ENCODE data around the gene CLTRN.

Gene CLTRN

DNA sequence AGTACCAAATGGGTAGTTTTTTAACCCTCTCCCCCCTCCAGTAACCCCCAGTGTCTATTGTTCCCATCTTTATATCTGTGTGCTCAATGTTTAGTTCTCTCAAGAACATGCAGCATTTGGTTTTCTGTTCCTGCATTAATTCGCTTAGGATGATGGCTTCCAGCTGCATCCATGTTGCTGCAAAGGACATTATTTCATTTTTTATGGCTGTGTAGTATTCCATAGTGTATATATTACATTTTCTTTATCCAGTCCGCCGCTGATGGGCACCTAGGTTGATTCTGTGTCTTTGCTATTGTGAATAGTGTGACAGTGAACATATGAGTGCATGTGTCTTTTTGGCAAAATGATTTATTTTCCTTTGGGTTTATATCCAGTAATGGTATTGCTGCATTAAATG lies 31.9 kb upstream of the CLTRN start:
- no peaks in the 10 kb centered on the region for H4K20me1 ChIP-seq (ENCODE audit: insufficient read depth, low read length, poor library complexity, severe bottlenecking)
- H3F3A ChIP-seq (ENCODE audit: low read depth): no peaks in the 10 kb centered on the region
- H3K4me1 ChIP-seq (ENCODE audit: insufficient read depth, low read length, poor library complexity, severe bottlenecking): peaks cover 10% of the 10 kb centered on the region
- TF ChIP-seq, protein P1, sequence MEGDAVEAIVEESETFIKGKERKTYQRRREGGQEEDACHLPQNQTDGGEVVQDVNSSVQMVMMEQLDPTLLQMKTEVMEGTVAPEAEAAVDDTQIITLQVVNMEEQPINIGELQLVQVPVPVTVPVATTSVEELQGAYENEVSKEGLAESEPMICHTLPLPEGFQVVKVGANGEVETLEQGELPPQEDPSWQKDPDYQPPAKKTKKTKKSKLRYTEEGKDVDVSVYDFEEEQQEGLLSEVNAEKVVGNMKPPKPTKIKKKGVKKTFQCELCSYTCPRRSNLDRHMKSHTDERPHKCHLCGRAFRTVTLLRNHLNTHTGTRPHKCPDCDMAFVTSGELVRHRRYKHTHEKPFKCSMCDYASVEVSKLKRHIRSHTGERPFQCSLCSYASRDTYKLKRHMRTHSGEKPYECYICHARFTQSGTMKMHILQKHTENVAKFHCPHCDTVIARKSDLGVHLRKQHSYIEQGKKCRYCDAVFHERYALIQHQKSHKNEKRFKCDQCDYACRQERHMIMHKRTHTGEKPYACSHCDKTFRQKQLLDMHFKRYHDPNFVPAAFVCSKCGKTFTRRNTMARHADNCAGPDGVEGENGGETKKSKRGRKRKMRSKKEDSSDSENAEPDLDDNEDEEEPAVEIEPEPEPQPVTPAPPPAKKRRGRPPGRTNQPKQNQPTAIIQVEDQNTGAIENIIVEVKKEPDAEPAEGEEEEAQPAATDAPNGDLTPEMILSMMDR (conservative IDR thresholded peaks at IDR 0.05; ENCODE audit: low read length): no peak
- no peak for TF ChIP-seq EZH2phosphoT487 (IDR thresholded peaks at IDR 0.05; ENCODE audit: borderline replicate concordance)
- H3K4me3 ChIP-seq (ENCODE audit: low read length, poor library complexity, severe bottlenecking): no peak overlapping the region
- peaks cover 20% of the 10 kb centered on the region; the same call in 1 of the 2 replicates for H3K36me3 ChIP-seq (ENCODE audit: insufficient read depth, low read length)
- H3K9me3 ChIP-seq (ENCODE audit: insufficient read depth, low read depth, low read length): no peaks in the 10 kb centered on the region
- H3K79me2 ChIP-seq (ENCODE audit: insufficient read depth, low read length): no peaks in the 10 kb centered on the region
- H2AFZ ChIP-seq (ENCODE audit: low read length): no peak overlapping the region
- H3K9ac ChIP-seq (ENCODE audit: low read depth, low read length, poor library complexity, severe bottlenecking): no peak overlapping the region
- no peaks in the 10 kb centered on the region for H3K9me2 ChIP-seq (replicated peaks; ENCODE audit: low read depth, low read length)
- no peaks in the 10 kb centered on the region for H3K27me3 ChIP-seq (ENCODE audit: insufficient read depth, low read length, poor library complexity, severe bottlenecking)
- H3K4me2 ChIP-seq (ENCODE audit: low read depth, low read length, poor library complexity, severe bottlenecking): no peak overlapping the region

DNA sequence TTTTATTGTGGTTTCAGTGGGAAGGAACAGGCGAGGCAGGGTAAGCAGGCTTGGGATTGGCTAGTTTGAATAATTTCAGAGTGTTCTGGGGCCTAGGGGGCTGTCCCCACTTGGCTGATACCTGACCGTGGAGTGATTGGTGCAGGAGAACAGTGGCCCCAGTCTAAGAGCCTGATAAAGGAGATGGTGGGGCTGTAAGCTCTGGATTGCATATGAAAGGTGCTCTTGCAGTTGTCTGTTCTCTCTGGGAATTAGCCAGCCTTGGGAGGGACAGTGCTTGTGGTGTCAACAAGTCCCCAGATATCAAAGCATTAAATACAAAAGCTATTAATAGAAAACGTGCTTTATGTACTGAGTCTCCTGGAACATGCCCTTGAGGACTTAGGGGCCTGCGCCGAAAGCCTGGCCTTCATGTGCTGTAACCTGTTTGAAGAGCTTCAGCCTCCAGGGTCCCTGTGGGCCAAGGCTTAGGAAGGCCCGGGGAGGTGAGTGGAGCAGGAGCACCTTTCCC lies 30.4 kb upstream of the CLTRN start:
- H4K20me1 ChIP-seq (ENCODE audit: insufficient read depth, low read length, poor library complexity, severe bottlenecking): no peaks in the 10 kb centered on the region
- H3K36me3 ChIP-seq (ENCODE audit: insufficient read depth, low read length): peaks cover 26% of the 10 kb centered on the region; the same call in 1 of the 2 replicates
- H3K27me3 ChIP-seq (ENCODE audit: insufficient read depth, low read length, poor library complexity, severe bottlenecking): no peaks in the 10 kb centered on the region
- H3K9ac ChIP-seq (ENCODE audit: low read depth, low read length, poor library complexity, severe bottlenecking): peak overlapping the region; percentile 63
- TF ChIP-seq, protein P1 (conservative IDR thresholded peaks at IDR 0.05; ENCODE audit: low read length): no peak
- TF ChIP-seq EZH2phosphoT487 (IDR thresholded peaks at IDR 0.05; ENCODE audit: borderline replicate concordance): no peak
- no peak overlapping the region for H2AFZ ChIP-seq (ENCODE audit: low read length)
- no peaks in the 10 kb centered on the region for H3F3A ChIP-seq (ENCODE audit: low read depth)
- H3K4me3 ChIP-seq (ENCODE audit: low read length, poor library complexity, severe bottlenecking): no peak overlapping the region
- peak overlapping the region; percentile 60 for H3K4me2 ChIP-seq (ENCODE audit: low read depth, low read length, poor library complexity, severe bottlenecking)
- no peaks in the 10 kb centered on the region for H3K9me3 ChIP-seq (ENCODE audit: insufficient read depth, low read depth, low read length)
- peaks cover 10% of the 10 kb centered on the region for H3K4me1 ChIP-seq (ENCODE audit: insufficient read depth, low read length, poor library complexity, severe bottlenecking)
- H3K9me2 ChIP-seq (replicated peaks; ENCODE audit: low read depth, low read length): no peaks in the 10 kb centered on the region
- H3K79me2 ChIP-seq (ENCODE audit: insufficient read depth, low read length): no peaks in the 10 kb centered on the region

DNA sequence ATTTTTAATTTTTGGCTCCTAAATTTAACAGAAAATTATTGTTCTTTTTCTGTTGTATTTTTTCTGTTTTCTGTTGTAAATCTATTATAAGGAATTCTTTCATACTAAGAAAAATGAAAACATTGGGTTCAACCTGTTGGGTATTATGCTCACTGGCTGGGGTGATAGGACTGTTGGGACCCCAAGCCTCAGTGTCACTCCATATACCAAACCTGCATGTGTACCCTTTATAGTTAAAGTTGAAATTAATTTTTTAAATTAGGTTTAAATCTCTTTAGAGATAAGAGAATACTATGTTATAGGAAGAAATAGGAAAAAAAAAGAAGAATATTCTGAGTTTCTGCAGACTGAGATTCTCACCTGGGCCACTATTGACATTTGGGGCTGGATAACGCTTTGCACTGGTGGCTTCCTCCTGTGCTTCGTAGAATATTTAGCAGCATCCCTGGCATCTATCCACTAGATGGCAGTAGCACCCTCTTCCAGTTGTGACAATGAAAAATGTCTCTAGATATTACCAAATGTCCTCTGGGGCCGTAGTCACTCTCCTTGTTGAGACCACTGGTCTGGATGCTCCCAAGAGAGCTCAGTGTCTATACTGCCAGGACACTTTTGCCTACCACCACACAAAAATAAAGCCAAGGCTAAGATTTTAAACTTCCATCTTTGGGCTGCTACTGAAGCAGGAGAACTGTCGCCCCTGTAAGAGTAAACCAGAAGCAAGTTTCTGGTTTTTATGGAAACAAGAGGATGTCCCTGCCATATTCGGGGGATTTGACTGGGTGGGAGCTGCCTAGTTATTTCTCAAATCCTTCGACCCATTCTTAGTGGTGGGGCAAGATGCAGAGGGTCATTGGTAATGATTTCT lies 22.4 kb upstream of the CLTRN start:
- Histone ChIP-seq H3K9ac (ENCODE audit: low read depth, low read length, poor library complexity, severe bottlenecking) (no peak overlapping the region), H3K4me1 (ENCODE audit: insufficient read depth, low read length, poor library complexity, severe bottlenecking) (no peaks in the 10 kb centered on the region), H3K36me3 (ENCODE audit: insufficient read depth, low read length) (peaks cover 14% of the 10 kb centered on the region; the same call in 1 of the 2 replicates), H3K27me3 (ENCODE audit: insufficient read depth, low read length, poor library complexity, severe bottlenecking) (no peaks in the 10 kb centered on the region), H3K9me3 (ENCODE audit: insufficient read depth, low read depth, low read length) (no peaks in the 10 kb centered on the region), H3K9me2 (replicated peaks; ENCODE audit: low read depth, low read length) (no peaks in the 10 kb centered on the region), H2AFZ (ENCODE audit: low read length) (no peak overlapping the region), H3K4me2 (ENCODE audit: low read depth, low read length, poor library complexity, severe bottlenecking) (no peak overlapping the region), H4K20me1 (ENCODE audit: insufficient read depth, low read length, poor library complexity, severe bottlenecking) (no peaks in the 10 kb centered on the region), H3K4me3 (ENCODE audit: low read length, poor library complexity, severe bottlenecking) (no peak overlapping the region), H3K79me2 (ENCODE audit: insufficient read depth, low read length) (peaks cover 4% of the 10 kb centered on the region; the same call in 1 of the 2 replicates), H3F3A (ENCODE audit: low read depth) (no peaks in the 10 kb centered on the region)
- TF ChIP-seq EZH2phosphoT487 (IDR thresholded peaks at IDR 0.05; ENCODE audit: borderline replicate concordance): no peak
- TF ChIP-seq, protein P1 (conservative IDR thresholded peaks at IDR 0.05; ENCODE audit: low read length): peak; percentile 59
